Islet precursor cell (in vitro differentiated cells): Measurements from ENCODE around the gene GYG1.

Experiments used
- DNase-seq: peaks from one replicate; pipeline ENCODE4 v3.0.0-alpha.2; 2018

Gene GYG1

DNA sequence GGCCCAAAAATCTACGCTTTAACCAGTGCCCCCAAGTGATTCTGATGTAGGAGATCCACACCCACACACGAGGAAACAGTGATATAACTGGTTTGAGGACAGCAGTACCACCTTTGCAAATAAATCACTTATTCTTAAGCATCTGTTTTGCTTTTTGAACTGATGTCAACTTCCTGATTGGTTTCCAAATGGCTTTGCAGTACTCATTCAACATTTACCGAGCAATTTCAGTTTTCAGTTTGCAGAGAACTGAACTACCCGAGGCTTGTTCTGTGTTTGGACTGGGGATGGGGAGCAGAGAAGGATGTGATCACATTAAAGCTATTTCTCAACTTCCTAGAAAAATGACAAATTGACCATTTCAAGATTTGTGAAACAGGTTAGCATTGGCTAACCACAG, 1.1 kb upstream of the GYG1 start:
- no peak for DNase-seq

GRCh38 chr3:148992027-148992634, 791 bp downstream of the GYG1 start:
- peak; percentile 62 for DNase-seq

GRCh38 chr3:148992635-148993255, 1.4 kb downstream of the GYG1 start:
- no peak for DNase-seq

- DNase-seq = no peak
These were observed 6.3 kb downstream of the GYG1 start for GRCh38 chr3:148997623-148998022.

DNA sequence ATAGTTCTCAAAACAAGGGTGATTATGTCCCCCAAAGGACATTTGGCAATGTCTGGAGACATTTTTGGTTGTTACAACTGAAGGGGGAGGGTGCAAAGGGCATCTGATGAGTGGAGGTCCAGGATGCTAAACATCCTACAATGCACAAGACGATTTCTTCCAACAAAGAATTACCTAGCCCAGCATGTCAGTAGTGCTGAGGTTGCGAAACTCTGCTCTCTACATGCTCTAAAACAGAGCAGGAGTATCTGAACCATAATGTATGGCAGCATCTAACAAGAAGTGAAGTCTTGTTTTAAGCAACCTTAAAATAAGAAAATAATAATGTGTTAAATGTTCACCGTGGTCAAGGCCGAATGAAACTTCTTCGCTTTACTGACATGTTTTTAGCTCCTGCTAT, 7.0 kb downstream of the GYG1 start:
- DNase-seq = no peak

- DNase-seq = no peak
These were observed 7.5 kb downstream of the GYG1 start for GRCh38 chr3:148998715-148999423.

GRCh38 chr3:148999806-149000205, 8.5 kb downstream of the GYG1 start:
- no peak for DNase-seq

- DNase-seq = no peak
These were observed 8.9 kb downstream of the GYG1 start for GRCh38 chr3:149000206-149000745.

- DNase-seq = no peak
These were observed 10.4 kb downstream of the GYG1 start for GRCh38 chr3:149001727-149002126.

DNA sequence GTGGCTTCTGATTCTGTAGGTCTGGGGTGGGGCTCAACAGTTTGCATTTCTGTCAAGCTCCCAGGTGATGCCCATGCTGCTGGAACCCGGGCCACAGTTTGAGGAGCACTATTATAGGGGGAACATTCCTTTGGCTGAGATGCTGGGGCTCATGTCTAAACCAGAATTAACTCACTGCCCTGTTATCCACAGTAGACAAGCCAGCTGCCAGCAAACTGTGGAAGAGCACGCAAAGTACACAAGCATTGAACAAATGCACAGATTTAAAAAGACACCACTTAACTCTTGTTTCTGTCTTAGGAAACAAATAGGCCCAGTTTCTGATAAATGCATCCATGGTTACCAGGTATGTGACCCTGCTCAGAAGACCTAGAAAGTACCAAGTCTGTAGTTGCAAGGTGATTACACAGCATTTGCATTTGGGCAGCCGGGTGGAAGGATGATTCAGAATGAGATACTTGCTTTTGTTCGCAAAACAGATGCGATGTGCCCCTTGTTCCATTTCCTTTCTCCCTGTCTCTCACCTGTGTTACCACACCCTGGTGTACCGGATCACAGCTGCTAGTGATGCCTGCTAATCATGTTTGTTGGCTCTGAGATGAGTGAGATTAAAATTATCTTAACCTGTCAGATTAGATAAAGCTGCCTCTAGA, 12.4 kb downstream of the GYG1 start:
- no peak for DNase-seq

- no peak for DNase-seq
These were observed 13.3 kb downstream of the GYG1 start for GRCh38 chr3:149004622-149005021.

GRCh38 chr3:149005416-149005815, 14.1 kb downstream of the GYG1 start:
- DNase-seq = no peak

GRCh38 chr3:149007567-149008257, 16.4 kb downstream of the GYG1 start:
- DNase-seq = no peak

DNA sequence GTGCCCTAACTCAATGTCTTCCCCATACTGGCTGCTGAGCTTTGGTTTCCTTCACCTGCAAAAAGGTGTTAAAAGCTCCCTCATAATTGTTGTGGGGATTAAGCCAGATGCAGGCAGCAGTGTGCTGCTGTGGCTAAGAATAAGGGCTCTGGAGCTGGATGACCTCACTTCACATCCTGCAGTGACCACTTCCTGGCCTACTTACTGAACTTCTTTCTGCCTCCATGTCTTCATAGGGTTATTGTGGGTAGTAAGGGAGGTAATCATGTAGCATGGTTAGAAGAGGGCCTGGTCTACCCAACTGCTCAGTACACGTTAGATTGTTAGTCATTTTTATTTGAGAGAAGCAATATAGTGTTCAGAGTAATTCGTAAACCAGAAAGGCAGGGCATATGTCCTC, 18.4 kb downstream of the GYG1 start:
- DNase-seq = no peak

DNA sequence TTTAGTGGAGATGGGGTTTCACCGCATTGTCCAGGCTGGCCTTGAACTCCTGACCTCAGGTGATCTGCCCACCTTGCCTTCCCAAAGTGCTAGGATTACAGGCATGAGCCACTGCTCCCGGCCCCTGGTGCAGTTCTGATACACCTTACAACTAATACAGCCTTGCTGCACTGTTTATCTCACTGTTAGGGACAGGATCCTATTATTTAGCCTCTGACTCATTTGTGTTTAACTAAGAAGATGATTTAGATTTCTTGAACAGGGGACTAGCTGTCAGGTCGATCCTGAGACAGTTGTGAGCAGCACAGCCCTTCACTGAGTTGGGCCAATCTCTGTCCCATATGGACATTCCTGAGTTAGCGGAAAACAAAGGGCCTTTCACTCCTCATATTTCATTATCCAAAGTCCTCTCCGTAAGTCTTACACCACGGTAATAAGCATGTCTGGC, 19.2 kb downstream of the GYG1 start:
- peak; percentile 61 for DNase-seq

DNA sequence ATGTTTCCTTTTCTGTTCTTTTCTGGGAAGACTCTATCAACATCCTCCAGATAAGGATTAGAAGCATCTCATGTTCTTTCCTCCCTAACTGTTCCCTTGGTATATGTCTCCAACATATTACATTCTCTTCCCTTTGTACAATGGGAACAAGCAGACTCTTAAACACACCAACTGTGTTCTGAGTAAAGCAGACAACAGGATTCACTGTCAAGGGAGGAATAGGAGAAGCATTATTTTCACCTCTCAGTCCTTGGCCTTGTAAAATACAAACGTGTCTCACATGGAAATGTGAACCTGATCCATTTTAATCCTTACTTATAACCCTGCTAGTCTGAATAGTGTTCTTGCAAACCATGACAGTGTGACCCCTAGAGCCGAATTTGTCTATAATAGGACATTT, 19.6 kb downstream of the GYG1 start:
- no peak for DNase-seq

DNA sequence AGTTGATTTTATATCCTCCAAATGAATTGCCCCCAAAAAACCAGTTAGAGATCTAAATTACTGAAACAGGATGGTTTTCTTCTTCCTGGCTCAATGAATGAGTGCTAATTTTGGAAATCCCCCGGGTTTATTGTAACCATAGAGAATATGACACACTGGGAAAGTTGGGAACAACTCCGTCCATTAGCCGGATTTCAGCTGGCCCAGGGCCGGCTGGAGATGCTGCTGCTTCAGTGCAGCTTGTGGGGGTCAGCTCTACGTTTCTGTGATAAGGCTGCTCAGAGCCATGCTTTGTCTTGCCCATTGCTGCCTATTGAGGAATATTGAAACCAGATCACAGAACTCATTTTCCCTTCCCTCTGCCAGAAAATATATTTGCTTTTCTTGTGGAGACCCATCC, 20.3 kb downstream of the GYG1 start:
- no peak for DNase-seq

- DNase-seq = no peak
These were observed 22.4 kb downstream of the GYG1 start for GRCh38 chr3:149013726-149014125.

DNA sequence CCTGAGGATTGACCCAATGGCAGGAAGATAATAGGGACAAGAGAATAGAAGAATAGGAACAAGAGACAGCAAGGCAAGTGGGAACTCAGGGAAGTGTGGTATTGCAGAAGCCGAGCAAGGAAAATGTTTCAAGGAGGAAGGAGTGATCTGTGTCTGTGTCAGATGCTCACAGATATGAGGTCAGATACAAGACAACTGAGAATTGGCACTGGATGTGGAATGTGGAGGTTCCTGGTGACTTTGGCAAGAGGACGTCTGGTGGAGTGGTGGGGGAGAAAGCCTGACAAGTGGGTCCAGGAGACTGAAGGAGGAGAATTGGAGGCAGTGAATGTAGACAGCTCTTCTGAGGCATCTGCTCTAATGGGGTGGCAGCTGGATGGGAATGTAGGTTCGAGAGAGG, 24.1 kb downstream of the GYG1 start:
- DNase-seq = no peak

DNA sequence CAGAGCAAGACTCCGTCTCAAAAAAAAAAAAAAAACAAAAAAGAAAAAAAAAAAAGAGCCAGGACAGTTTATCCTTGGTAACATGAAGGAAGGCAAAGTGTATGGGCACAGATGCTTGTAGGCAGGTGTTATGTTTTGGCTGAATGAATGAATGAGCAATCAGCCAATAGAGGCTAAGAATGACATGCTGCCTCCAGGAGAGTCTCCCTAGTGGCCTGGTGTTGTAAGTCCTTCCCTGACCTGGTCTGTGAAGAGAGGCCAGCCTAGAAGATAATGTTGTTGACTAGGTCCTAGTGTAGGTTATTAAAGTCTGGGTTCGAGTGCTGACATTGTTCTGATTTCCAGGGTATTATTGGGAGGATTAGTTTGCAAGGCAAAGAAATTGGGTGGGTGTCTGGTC, 24.9 kb downstream of the GYG1 start:
- no peak for DNase-seq

DNA sequence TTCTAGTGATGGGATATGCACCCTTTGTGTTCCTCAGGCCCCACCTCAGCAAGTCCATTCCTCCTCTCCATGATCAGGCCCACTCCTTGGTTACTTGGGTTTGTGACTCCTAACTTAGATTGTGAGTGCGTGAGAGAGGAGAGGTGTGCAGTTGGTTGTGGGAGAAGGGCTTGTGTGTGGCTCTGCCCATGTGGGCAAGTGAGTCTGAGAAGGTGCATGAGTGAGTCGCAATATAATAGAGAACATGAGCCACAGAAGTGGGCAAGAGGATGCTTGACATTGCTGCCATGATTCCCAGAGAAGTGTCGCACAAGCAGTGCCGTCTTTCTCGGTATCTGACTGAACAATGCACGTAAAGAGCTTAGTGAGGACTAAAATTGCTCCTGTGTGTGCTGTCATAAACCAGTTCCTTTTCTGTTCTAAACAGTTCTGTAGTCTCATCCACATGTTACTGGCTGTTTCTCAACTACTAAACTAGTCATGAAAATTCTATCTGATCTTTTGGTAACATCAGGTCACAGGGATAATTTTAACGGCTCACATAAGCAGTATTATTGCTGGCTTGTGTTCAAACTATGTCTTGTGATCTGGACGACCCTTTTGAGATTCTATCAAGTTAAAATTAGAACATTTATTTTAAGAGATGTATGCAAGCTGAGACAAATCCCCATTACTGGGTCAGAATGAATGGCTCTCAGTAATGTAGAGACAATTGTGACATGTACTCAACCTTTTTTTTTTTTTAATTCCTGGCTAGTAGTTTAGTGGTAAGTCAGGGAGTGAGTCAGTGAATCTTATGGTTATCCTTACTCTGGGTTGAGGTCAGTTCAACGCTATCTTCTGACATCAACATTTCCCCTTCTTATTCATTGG, 25.6 kb downstream of the GYG1 start:
- no peak for DNase-seq

- DNase-seq = no peak
These were observed 26.9 kb downstream of the GYG1 start for GRCh38 chr3:149018247-149018646.
